Mucosa of descending colon (tissue), 3 donors: ENCODE measurements around the gene SEC14L5. TPM values are rescaled to one million over a fixed set of nuclear protein-coding genes. Genes with fewer than 3 reads are reported as not detected.

Source experiments
- ATAC-seq: fragments of 200-7000 bp; cut with Tn5 transposase; one replicate; pipeline ENCODE4 v1.9.1; 2020; ENCODE audit warnings: mild to moderate bottlenecking, moderate library complexity
- DNase-seq, 3 donors: peaks; one replicate each; pipeline ENCODE4 v3.0.0-alpha.2; 2020
- H3K36me3 ChIP-seq: fragments of 200-600 bp; one replicate; pipeline ENCODE4 v1.8.0; 2021; ENCODE audit warnings: low read depth, mild to moderate bottlenecking
- H3K4me1 ChIP-seq: fragments of 200-600 bp; one replicate; pipeline ENCODE4 v1.8.0; 2021; ENCODE audit warnings: low read depth, mild to moderate bottlenecking
- H3K4me3 ChIP-seq: fragments of 200-600 bp; one replicate; pipeline ENCODE4 v1.8.0; 2021; ENCODE audit warnings: mild to moderate bottlenecking
- H3K9me3 ChIP-seq: fragments of 200-600 bp; one replicate; pipeline ENCODE4 v1.8.0; 2021; ENCODE audit warnings: mild to moderate bottlenecking
- intact Hi-C, 2 donors: fragments of 100-400 bp; cut with DNase I in 1 of 2; cut with micrococcal nuclease in 1 of 2; formaldehyde crosslinking; loops; one replicate each; pipeline versions ENCODE4 v1.11.0 to v1.11.1; 2022; cut with DNase I, micrococcal nuclease
- total RNA-seq, 3 donors: library from RNA; stranded (reverse); fragmentation: NEBNext Ultra II Directional in 2 of 3; extraction: Animal tissue kit (Norgen Biotek cat#: 25700) in 2 of 3; gene quantifications; one replicate each; pipeline versions ENCODE4 v1.2.1 to v1.2.4, GENCODE V29; 2021 to 2023
- TF ChIP-seq, protein P1 (sequence below): fragments of 200-600 bp; IDR thresholded peaks from one replicate; pipeline ENCODE4 v1.8.0; 2022; ENCODE audit warnings: antibody characterized with exemption, mild to moderate bottlenecking
- donor health status: DM: no; HTN: no; CAD: no; lungs with moderate emphysema.
- donor health status: DM: no; HTN: no; CAD: no.
- donor health status: DM: no; HTN: yes; CAD: no.

The SEC14L5 gene
- total RNA-seq, 3 donors from 2014 or later = 1.3 to 1.6 (median 1.4) TPM

DNA sequence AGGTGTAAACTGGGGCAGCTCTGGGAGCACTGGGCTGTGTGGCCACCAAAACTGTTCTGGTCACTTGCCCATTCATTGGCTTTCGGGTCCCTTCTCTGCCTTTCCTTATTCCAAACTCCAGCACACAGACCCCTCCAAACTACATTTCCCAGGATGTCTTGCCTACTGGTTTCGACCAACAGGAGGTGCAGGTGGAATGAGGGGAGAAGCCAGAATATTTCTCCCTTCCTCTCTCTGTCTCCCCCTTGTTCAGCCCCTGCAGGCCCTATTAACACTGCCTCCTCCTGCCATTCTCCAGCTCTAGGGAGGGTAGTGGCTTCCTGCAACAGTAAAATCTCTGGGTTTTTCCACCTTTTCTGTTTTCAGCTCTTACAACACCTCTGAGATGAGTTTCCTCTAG, 88.8 kb downstream of the SEC14L5 start:
- ATAC-seq (no peak), DNase-seq (no peak)
- Histone ChIP-seq H3K4me1 (no peaks in the 10 kb centered on the region), H3K36me3 (no peaks in the 10 kb centered on the region), H3K9me3 (no peaks in the 10 kb centered on the region), H3K4me3 (no peak overlapping the region)
- TF ChIP-seq, protein P1, sequence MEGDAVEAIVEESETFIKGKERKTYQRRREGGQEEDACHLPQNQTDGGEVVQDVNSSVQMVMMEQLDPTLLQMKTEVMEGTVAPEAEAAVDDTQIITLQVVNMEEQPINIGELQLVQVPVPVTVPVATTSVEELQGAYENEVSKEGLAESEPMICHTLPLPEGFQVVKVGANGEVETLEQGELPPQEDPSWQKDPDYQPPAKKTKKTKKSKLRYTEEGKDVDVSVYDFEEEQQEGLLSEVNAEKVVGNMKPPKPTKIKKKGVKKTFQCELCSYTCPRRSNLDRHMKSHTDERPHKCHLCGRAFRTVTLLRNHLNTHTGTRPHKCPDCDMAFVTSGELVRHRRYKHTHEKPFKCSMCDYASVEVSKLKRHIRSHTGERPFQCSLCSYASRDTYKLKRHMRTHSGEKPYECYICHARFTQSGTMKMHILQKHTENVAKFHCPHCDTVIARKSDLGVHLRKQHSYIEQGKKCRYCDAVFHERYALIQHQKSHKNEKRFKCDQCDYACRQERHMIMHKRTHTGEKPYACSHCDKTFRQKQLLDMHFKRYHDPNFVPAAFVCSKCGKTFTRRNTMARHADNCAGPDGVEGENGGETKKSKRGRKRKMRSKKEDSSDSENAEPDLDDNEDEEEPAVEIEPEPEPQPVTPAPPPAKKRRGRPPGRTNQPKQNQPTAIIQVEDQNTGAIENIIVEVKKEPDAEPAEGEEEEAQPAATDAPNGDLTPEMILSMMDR = no peak
- intact Hi-C loops = no loop called here

DNA sequence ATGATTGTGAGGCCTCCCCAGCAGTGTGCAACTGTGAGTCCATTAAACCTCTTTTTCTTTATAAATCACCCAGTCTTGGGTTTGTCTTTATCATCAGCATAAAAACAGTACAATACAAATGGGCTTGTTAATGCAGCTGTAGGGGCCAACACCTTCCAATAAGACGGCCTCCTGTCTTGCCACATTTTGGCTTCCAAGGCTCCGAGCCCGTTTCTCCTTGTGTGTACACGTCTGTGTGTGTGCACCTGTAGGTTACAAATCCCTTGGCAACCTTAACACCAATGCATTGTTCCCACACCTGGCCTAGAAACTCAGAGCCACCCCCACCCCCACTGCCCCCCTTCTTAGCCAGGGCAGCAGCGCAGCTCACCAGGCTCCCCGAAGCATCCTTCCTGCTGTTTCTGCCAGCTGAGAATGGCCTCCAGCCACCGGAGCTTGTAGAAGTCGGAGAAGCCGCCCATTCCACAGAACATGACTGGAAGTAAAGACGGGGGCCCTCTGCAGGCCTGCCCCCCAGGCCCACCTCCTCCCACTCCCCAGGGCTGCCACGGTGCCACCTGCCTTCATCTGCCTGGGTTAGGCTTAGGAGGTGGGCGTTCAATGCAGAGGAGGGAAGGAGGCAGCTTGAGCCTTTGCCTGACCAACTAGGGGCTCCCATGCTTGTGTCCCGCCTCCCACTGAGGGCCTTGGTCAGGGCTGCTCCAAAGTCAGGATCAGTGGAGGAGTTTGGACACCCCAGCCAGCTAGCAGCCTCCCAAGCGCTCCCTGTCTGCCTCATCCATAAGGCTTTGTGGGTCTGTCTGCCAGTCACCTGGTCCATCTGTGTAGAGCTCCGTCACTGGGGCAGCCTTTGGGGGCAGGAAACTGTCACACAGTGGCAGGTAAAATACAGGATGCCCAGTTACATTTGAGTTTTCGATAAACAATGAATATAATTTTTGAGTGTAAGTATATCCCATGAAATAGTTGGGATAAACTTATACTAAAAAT, 97.0 kb downstream of the SEC14L5 start:
- Histone ChIP-seq H3K4me1 (no peaks in the 10 kb centered on the region), H3K4me3 (no peak overlapping the region), H3K9me3 (no peaks in the 10 kb centered on the region), H3K36me3 (no peaks in the 10 kb centered on the region)
- DNase-seq = no peak
- intact Hi-C loops = no loop called here
- no peak for ATAC-seq
- TF ChIP-seq, protein P1 = no peak

DNA sequence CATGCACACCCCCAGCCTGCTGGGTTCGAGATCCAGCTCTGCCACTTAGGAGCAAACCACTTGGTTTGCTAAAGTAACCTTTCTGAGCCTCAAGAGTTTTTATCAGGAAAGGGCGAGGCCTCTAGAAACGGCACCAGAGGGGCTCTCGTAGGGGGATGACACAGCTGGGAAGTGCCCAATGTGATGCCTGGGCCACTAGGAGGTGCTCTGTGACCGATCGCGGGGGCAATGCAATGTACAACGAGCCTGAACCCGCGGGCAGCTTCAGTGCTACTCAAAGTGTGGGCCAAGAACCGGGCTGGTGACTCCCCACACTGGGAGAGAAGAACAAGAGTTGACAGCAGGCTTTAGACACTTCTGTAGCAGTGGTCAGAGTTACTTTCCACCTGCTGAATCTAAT, 98.2 kb downstream of the SEC14L5 start:
- TF ChIP-seq, protein P1 = peak; percentile 17
- Histone ChIP-seq H3K4me1 (no peaks in the 10 kb centered on the region), H3K36me3 (no peaks in the 10 kb centered on the region), H3K4me3 (no peak overlapping the region), H3K9me3 (no peaks in the 10 kb centered on the region)
- intact Hi-C loops = no loop called here
- ATAC-seq = peak; percentile 83
- DNase-seq = peak in 2 of 3 donors; percentile 40 to 62

DNA sequence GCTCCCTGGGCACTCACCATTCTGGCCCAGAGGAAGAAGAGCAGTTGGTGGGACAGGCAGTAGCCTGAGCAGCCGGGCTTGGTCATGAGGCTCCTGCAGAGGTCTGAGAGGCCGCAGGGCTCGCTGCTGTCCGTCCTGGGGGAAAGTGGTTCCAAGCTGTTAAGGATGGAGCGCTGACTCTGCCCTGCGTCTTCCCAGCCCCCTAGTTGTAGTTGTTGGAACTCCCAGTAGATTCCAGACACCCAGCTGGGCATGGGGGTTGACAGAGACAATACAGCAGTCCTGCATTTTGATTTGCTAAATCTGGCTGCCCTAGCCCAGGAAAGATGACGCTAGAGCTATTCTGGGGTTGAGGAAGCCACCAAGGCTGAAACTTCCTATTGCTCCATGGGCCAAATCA, 100.3 kb downstream of the SEC14L5 start:
- intact Hi-C loops = no loop called here
- DNase-seq (no peak), ATAC-seq (no peak)
- H3K4me1 ChIP-seq = no peaks in the 10 kb centered on the region
- no peak overlapping the region for H3K4me3 ChIP-seq
- H3K36me3 ChIP-seq = no peaks in the 10 kb centered on the region
- TF ChIP-seq, protein P1 = no peak
- H3K9me3 ChIP-seq = no peaks in the 10 kb centered on the region

DNA sequence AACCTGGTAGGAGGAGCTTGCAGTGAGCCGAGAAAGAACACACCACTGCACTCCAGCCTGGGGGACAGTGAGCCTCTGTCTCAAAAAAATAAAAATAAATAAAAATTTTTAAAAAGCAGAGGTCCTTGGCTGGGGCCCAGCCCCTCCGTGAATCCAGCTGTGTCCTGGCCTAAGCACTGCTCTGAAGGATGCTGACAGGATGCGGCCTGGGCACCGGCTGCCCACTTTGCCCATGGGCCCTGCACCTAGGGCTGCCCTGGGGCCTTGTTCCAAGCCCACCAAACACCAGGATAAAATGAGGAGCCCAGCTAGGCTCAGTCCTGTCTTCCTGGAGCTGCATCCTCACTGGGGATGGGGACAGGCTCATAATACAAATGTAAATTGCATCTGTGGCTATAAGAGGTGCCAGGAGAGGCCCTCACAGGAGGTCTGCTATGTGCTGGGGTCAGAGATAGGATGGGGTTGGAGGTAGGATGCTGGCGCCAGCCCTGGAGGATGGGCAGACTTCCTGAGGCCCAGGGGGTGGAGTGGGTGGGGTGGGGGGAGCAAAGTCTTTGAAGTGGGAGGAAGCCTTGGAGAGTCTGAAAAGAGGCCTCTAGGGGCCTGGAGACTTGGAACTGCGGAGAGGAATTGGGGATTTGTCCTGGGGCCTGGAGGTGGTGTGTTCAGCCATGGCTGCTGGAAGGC, 101.4 kb downstream of the SEC14L5 start:
- TF ChIP-seq, protein P1 = no peak
- H3K9me3 ChIP-seq = no peaks in the 10 kb centered on the region
- no peak overlapping the region for H3K4me3 ChIP-seq
- H3K4me1 ChIP-seq = no peaks in the 10 kb centered on the region
- DNase-seq = no peak
- no peak for ATAC-seq
- H3K36me3 ChIP-seq = no peaks in the 10 kb centered on the region
- intact Hi-C loops = no loop called here
